Measurements from ENCODE around the gene VIM. TPM values are rescaled to one million over a fixed set of nuclear protein-coding genes. Genes with fewer than 3 reads are reported as not detected.

The VIM gene
- total RNA-seq, 1 experiment from 2014 or later: 7.2 TPM

GRCh38 chr10:17231788-17232187, 3.7 kb downstream of the VIM start:
- BruUV-seq (replicated peaks): no TSS peak
- ChIA-PET CTCF (interaction anchor here (2.0 to 2.2 kb wide), 2 partner anchors 31 to 340 kb away, joined by 8 to 12 read pairs; partner anchors contain the start of gene TRDMT1), POLR2A (interaction anchor here (5.0 kb wide), 1 partner anchor 340 kb away, joined by 25 read pairs; no protein-coding TSS in a partner anchor), RAD21 (ENCODE audit: low non-redundant PET in 1 of 2, low total read pairs in 2 of 2, uncharacterized antibody in 2 of 2, unreplicated experiment in 2 of 2) (no interaction called here)
- DNase-seq (ENCODE audit: low read depth, low spot score): no peak
- H3K4me2 ChIP-seq (ENCODE audit: low read length): no peak overlapping the region
- no peak overlapping the region for H3K4me3 ChIP-seq (replicated peaks in 1 of 2; ENCODE audit: low read depth in 1 of 2, low read length in 2 of 2)
- H3K4me1 ChIP-seq (ENCODE audit: control insufficient read depth in 1 of 2, insufficient read depth in 2 of 2, low read length in 2 of 2): peaks cover 31 to 37% of the 10 kb centered on the region in 2 experiments
- peaks cover 13% of the 10 kb centered on the region for H3K27me3 ChIP-seq (ENCODE audit: insufficient read depth, low read length)
- H3K9ac ChIP-seq (ENCODE audit: low read length): no peak overlapping the region
- H3K9me2 ChIP-seq (ENCODE audit: insufficient read depth): no peaks in the 10 kb centered on the region
- no peaks in the 10 kb centered on the region for H3K36me3 ChIP-seq (ENCODE audit: control insufficient read depth in 1 of 2, insufficient read depth in 2 of 2, low read length in 2 of 2)
- no peak for ATAC-seq
- no peak overlapping the region for H3K27ac ChIP-seq (ENCODE audit: low read depth, low read length)
- peak overlapping the region; percentile 93 for H2AFZ ChIP-seq (ENCODE audit: low read depth, low read length, poor library complexity, severe bottlenecking)
- TF ChIP-seq TCF7L2 (IDR thresholded peaks at IDR 0.05; ENCODE audit: borderline replicate concordance, extremely low read depth, insufficient read depth, insufficient read length) (no peak), SIN3A (IDR thresholded peaks at IDR 0.05; ENCODE audit: low read depth) (no peak), EGR1 (IDR thresholded peaks at IDR 0.05; ENCODE audit: low read depth) (no peak), CTCF (IDR thresholded peaks at IDR 0.05 in 2 of 3, conservative IDR thresholded peaks at IDR 0.05 in 1 of 3; ENCODE audit: borderline replicate concordance in 1 of 3, insufficient read depth in 1 of 3, low read depth in 2 of 3, low read length in 2 of 3) (no peak)
- intact Hi-C loops (cut with micrococcal nuclease): loop anchor here (10.0 kb wide), 1 partner anchor 167 kb away; no protein-coding TSS in a partner anchor
- no peaks in the 10 kb centered on the region for H3K9me3 ChIP-seq (ENCODE audit: control insufficient read depth in 1 of 2, insufficient read depth in 1 of 2, low read depth in 1 of 2, low read length in 2 of 2)
- no peaks in the 10 kb centered on the region for H3K79me2 ChIP-seq (ENCODE audit: insufficient read depth, low read length)
- no peaks in the 10 kb centered on the region for H4K20me1 ChIP-seq (ENCODE audit: insufficient read depth)

GRCh38 chr10:17232276-17232960, 4.4 kb downstream of the VIM start:
- Histone ChIP-seq H3K9me2 (ENCODE audit: insufficient read depth) (no peaks in the 10 kb centered on the region), H3K27ac (ENCODE audit: low read depth, low read length) (no peak overlapping the region), H4K20me1 (ENCODE audit: insufficient read depth) (no peaks in the 10 kb centered on the region), H2AFZ (ENCODE audit: low read depth, low read length, poor library complexity, severe bottlenecking) (no peak overlapping the region), H3K27me3 (ENCODE audit: insufficient read depth, low read length) (peaks cover 7% of the 10 kb centered on the region), H3K9ac (ENCODE audit: low read length) (no peak overlapping the region), H3K9me3 (ENCODE audit: control insufficient read depth in 1 of 2, insufficient read depth in 1 of 2, low read depth in 1 of 2, low read length in 2 of 2) (no peaks in the 10 kb centered on the region), H3K4me3 (replicated peaks in 1 of 2; ENCODE audit: low read depth in 1 of 2, low read length in 2 of 2) (no peak overlapping the region), H3K4me2 (ENCODE audit: low read length) (no peak overlapping the region), H3K4me1 (ENCODE audit: control insufficient read depth in 1 of 2, insufficient read depth in 2 of 2, low read length in 2 of 2) (peaks cover 26 to 35% of the 10 kb centered on the region in 2 experiments), H3K36me3 (ENCODE audit: control insufficient read depth in 1 of 2, insufficient read depth in 2 of 2, low read length in 2 of 2) (no peaks in the 10 kb centered on the region), H3K79me2 (ENCODE audit: insufficient read depth, low read length) (no peaks in the 10 kb centered on the region)
- intact Hi-C loops (cut with micrococcal nuclease): loop anchor here (10.0 kb wide), 1 partner anchor 168 kb away; no protein-coding TSS in a partner anchor
- ATAC-seq: no peak
- POLR2A ChIA-PET: interaction anchor here (5.0 kb wide), 1 partner anchor 340 kb away, joined by 25 read pairs; no protein-coding TSS in a partner anchor
- RAD21 ChIA-PET (ENCODE audit: low non-redundant PET in 1 of 2, low total read pairs in 2 of 2, uncharacterized antibody in 2 of 2, unreplicated experiment in 2 of 2): no interaction called here
- no peak for DNase-seq (ENCODE audit: low read depth, low spot score)
- no peak for TF ChIP-seq MAX (IDR thresholded peaks at IDR 0.05)
- no peak for TF ChIP-seq EZH2phosphoT487 (IDR thresholded peaks at IDR 0.05; ENCODE audit: borderline replicate concordance)
- no peak for TF ChIP-seq RAD21 (IDR thresholded peaks at IDR 0.05; ENCODE audit: low read depth)
- TF ChIP-seq POLR2AphosphoS5 (IDR thresholded peaks at IDR 0.05; ENCODE audit: low read depth, low read length): no peak
- no peak for TF ChIP-seq YY1 (IDR thresholded peaks at IDR 0.05; ENCODE audit: extremely low read depth, insufficient replicate concordance, low read depth, low read length)
- TF ChIP-seq EGR1 (IDR thresholded peaks at IDR 0.05; ENCODE audit: low read depth): no peak
- TF ChIP-seq SRF (IDR thresholded peaks at IDR 0.05; ENCODE audit: low read depth): no peak
- no peak for TF ChIP-seq CTCF (IDR thresholded peaks at IDR 0.05 in 2 of 3, conservative IDR thresholded peaks at IDR 0.05 in 1 of 3; ENCODE audit: borderline replicate concordance in 1 of 3, insufficient read depth in 1 of 3, low read depth in 2 of 3, low read length in 2 of 3)
- TF ChIP-seq CEBPB (IDR thresholded peaks at IDR 0.05; ENCODE audit: low read depth): no peak
- TF ChIP-seq ZFX (IDR thresholded peaks at IDR 0.05): no peak
- no peak for TF ChIP-seq FOSL1 (IDR thresholded peaks at IDR 0.05; ENCODE audit: low read depth)
- CTCF ChIA-PET: no interaction called here
- BruUV-seq (replicated peaks): no TSS peak

Measured in HCT116 (cell line).